Colonic mucosa (tissue), 4 donors: ENCODE measurements around the gene PDK1. TPM values are rescaled to one million over a fixed set of nuclear protein-coding genes. Genes with fewer than 3 reads are reported as not detected.
A peak's percentile ranks its signal among the peaks of the same experiment; 100 is the strongest.

ENCODE experiments used
- DNase-seq: peaks from one replicate; pipeline ENCODE4 v3.0.0-alpha.2; 2020
- H3K27ac ChIP-seq: fragments of 200-600 bp; one replicate; pipeline ENCODE4 v1.8.0; 2021
- H3K27me3 ChIP-seq: fragments of 200-600 bp; one replicate; pipeline ENCODE4 v1.8.0; 2021
- H3K36me3 ChIP-seq: fragments of 200-600 bp; one replicate; pipeline ENCODE4 v1.8.0; 2021
- H3K4me1 ChIP-seq: fragments of 200-600 bp; one replicate; pipeline ENCODE4 v1.8.0; 2021; ENCODE audit warnings: mild to moderate bottlenecking
- H3K4me3 ChIP-seq: fragments of 200-600 bp; one replicate; pipeline ENCODE4 v1.8.0; 2021
- H3K9ac ChIP-seq, 2 donors: one replicate each; pipeline ENCODE4 v1.7.0; 2013; ENCODE audit warnings: control low read depth in 2 of 2, low read depth in 2 of 2, low read length in 2 of 2
- H3K9me3 ChIP-seq: fragments of 200-600 bp; one replicate; pipeline ENCODE4 v1.8.0; 2021
- intact Hi-C: fragments of 100-400 bp; cut with DNase I; formaldehyde crosslinking; loops from one replicate; pipeline ENCODE4 v1.14.1; 2022
- total RNA-seq, 2 donors: library from RNA; stranded (reverse); fragmentation: NEBNext Ultra II Directional in 1 of 2; extraction: Animal tissue kit (Norgen Biotek cat#: 25700) in 1 of 2; gene quantifications; one replicate each; pipeline ENCODE4 v1.2.1, GENCODE V29; 2021
- TF ChIP-seq, protein P1 (sequence below): fragments of 200-600 bp; IDR thresholded peaks from one replicate; pipeline ENCODE4 v1.8.0; 2022; ENCODE audit warnings: antibody characterized with exemption, mild to moderate bottlenecking
- donor health status: healthy.
- donor health status: DM: no; HTN: no; CAD: no.
- donor health status: DM: no; HTN: no; CAD: no.

Gene PDK1
- total RNA-seq = 10 to 100 TPM; 13.3 to 44.1 TPM

DNA sequence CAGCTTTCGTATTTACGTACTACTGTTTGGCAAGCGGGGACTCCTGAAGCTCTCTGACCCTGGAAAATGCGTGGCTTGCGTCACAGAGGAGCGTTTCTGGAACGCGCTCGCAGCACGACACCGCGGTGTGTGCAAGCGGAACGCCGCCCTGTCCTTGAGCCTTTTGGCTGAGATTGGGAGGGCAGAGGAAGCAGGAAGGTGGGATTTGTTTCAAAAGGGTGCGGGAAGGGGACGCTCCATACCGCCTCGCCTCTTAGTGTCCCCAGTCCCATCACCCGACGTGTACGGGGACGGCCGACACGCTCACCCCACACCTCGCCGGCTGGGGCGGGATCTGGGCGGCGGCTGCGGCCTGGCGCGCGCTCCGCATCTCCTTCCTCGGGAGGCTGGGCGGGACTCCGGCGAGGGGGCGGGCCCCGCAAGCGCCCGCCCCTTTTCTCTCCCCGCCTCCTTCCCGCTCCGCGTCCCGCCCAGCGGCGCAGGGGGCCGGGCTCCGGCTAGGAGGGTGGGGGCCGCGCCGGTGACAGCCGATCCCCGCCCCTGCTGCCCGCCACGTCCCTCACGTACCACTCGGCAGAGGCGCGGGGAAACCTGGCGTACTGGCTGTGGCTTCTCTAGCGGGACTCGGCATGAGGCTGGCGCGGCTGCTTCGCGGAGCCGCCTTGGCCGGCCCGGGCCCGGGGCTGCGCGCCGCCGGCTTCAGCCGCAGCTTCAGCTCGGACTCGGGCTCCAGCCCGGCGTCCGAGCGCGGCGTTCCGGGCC, at the start of gene PDK1:
Gene PDK1 (plus strand): TSS at position 569 of the 762 bp plus-strand sequence. CDS start 61 bp downstream, at position 630.
- no peaks in the 10 kb centered on the region for H3K4me1 ChIP-seq
- H3K4me3 ChIP-seq = peak within 1 kb of the TSS; percentile 96
- no peaks in the 10 kb centered on the region for H3K36me3 ChIP-seq
- TF ChIP-seq, protein P1, sequence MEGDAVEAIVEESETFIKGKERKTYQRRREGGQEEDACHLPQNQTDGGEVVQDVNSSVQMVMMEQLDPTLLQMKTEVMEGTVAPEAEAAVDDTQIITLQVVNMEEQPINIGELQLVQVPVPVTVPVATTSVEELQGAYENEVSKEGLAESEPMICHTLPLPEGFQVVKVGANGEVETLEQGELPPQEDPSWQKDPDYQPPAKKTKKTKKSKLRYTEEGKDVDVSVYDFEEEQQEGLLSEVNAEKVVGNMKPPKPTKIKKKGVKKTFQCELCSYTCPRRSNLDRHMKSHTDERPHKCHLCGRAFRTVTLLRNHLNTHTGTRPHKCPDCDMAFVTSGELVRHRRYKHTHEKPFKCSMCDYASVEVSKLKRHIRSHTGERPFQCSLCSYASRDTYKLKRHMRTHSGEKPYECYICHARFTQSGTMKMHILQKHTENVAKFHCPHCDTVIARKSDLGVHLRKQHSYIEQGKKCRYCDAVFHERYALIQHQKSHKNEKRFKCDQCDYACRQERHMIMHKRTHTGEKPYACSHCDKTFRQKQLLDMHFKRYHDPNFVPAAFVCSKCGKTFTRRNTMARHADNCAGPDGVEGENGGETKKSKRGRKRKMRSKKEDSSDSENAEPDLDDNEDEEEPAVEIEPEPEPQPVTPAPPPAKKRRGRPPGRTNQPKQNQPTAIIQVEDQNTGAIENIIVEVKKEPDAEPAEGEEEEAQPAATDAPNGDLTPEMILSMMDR = no peak
- peak within 1 kb of the TSS; percentile 96 for H3K27ac ChIP-seq
- H3K27me3 ChIP-seq = no peaks in the 10 kb centered on the region
- peak; percentile 90 for DNase-seq
- intact Hi-C loops = no loop called here
- no peaks in the 10 kb centered on the region for H3K9me3 ChIP-seq
- peak within 1 kb of the TSS; percentile 92 to 95 for H3K9ac ChIP-seq

DNA sequence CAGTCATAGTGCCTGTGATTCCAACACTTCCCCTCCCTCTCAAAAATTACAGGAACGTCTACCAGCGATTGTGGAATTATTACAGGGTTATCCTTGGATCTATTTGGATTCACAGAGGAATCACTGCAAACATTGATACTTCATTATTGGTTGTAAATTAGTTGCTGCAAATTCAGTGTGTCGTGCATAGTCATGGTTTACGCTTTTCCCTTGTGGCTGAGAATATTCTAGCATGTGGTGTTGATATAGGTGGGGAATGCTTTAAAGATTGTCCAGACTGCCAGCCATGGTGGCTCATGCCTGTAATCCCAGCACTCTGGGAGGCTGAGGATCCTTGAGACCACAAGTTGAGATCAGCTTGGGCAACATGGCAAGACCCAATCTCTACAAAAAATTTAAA, 48.7 kb upstream of the PDK1 start:
- no peak overlapping the region for H3K4me3 ChIP-seq
- DNase-seq = no peak
- no peaks in the 10 kb centered on the region for H3K9me3 ChIP-seq
- no peaks in the 10 kb centered on the region for H3K27me3 ChIP-seq
- no peak overlapping the region for H3K27ac ChIP-seq
- no peaks in the 10 kb centered on the region for H3K4me1 ChIP-seq
- H3K36me3 ChIP-seq = peaks cover 5% of the 10 kb centered on the region
- H3K9ac ChIP-seq = no peak overlapping the region
- TF ChIP-seq, protein P1 = no peak
- intact Hi-C loops = no loop called here

DNA sequence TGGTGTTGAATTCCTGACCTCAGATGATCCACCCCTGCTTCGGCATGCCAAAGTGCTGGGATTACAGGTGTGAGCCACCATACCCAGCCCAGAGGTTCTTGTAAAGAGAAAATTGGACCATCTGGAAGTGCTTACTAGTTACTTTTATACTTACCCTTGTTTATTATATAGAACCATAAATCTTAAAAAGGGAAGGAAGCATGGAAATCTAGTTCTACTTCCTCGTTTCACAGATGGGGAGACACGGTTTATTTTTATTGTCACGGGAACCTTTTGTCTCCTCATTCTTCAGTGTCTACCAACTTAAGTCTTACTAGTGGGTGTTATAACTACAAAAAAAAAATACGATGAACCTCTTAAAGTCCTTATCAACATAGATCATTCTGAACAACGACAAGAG, 45.8 kb upstream of the PDK1 start:
- H3K36me3 ChIP-seq = no peaks in the 10 kb centered on the region
- H3K27ac ChIP-seq = no peak overlapping the region
- H3K9ac ChIP-seq = no peak overlapping the region
- H3K27me3 ChIP-seq = no peaks in the 10 kb centered on the region
- no peak for DNase-seq
- TF ChIP-seq, protein P1 = no peak
- no peaks in the 10 kb centered on the region for H3K9me3 ChIP-seq
- no peak overlapping the region for H3K4me3 ChIP-seq
- intact Hi-C loops = no loop called here
- no peaks in the 10 kb centered on the region for H3K4me1 ChIP-seq

DNA sequence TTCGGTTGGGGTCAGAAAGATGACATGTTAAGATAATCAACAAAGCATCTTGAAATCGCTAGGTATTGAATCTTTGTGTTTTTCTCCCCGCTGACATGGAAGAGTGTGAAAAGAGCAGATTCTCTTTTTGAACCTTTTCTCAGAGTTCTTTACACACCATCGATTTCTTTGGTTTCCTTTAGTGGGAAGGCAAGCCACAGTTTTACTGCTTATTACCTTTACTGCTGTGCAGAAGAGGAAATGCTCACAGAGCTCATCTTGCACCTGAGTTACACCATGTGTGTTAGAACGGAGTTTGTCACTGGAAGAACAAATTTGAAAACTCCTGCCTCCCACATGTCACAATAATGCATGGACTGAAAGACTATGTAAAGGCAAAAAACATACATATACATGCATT, 45.3 kb upstream of the PDK1 start:
- Histone ChIP-seq H3K9me3 (no peaks in the 10 kb centered on the region), H3K4me1 (no peaks in the 10 kb centered on the region), H3K4me3 (no peak overlapping the region), H3K36me3 (no peaks in the 10 kb centered on the region), H3K27me3 (no peaks in the 10 kb centered on the region), H3K9ac (no peak overlapping the region), H3K27ac (no peak overlapping the region)
- no peak for DNase-seq
- intact Hi-C loops = no loop called here
- TF ChIP-seq, protein P1 = no peak

DNA sequence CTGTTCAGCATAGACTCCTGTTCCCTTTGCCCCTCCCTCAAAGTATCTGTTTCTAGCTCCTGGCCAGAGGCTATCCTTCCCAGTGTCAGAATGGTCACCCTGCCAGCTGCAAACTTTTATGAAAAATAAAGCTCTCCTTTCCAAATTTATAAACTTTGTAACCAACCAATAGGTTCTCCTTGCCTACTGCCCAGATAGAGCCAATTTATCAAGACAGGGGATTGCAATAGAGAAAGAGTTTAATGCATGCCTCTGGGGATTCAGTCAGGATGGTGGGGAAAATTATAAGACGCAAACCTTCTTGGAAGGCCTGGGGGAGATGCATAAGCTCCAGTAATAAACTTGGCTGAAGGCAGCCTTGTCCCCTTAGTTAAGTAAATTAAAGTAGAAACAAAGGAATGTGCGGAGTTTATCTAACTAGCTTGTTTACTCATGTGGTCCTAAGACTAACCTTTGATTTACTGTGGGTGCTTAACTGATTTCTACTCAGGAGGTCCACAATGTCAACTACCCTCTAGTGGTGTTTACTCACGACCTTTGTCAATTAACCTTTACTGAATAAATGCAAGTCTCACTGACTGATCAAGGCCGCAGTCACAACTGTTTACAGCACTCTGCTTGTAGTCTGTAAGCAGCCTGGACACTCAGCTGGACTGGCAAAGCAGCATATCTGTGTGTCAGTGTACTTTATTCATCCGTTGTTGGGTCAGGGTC, 42.9 kb upstream of the PDK1 start:
- Histone ChIP-seq H3K4me3 (no peak overlapping the region), H3K36me3 (no peaks in the 10 kb centered on the region), H3K4me1 (no peaks in the 10 kb centered on the region), H3K27me3 (no peaks in the 10 kb centered on the region), H3K9me3 (no peaks in the 10 kb centered on the region), H3K27ac (no peak overlapping the region), H3K9ac (no peak overlapping the region)
- TF ChIP-seq, protein P1 = no peak
- intact Hi-C loops = no loop called here
- no peak for DNase-seq
